Transverse colon (tissue), 4 donors: ENCODE results near the gene SHISAL1.

Experiments used
- CTCF ChIP-seq, 5 experiments: fragments of 200-600 bp in 3 of 5; fragments of 450-650 bp in 2 of 5; sonication (generic) in 3 of 5; IDR thresholded peaks; 1 replicate in 2 of 5; 2 replicates in 3 of 5; pipeline ENCODE4 v1.5.1; 2016 to 2017; ENCODE audit warnings: antibody characterized with exemption in 5 of 5, inconsistent platforms in 3 of 5, mild to moderate bottlenecking in 2 of 5, moderate library complexity in 1 of 5
- POLR2A ChIP-seq: fragments of 450-650 bp; IDR thresholded peaks from one replicate; pipeline ENCODE4 v1.6.1; 2016; ENCODE audit warnings: antibody characterized with exemption, mild to moderate bottlenecking, moderate library complexity
- POLR2AphosphoS5 ChIP-seq, 3 donors: sonication (generic); formaldehyde crosslinking; IDR thresholded peaks; one replicate each; pipeline ENCODE4 v1.6.1; 2016; ENCODE audit warnings: antibody characterized with exemption in 3 of 3

GRCh38 chr22:44225812-44226211 is 86.9 kb downstream of the SHISAL1 start:
- TF ChIP-seq CTCF (IDR thresholded peaks at IDR 0.05) (no peak), POLR2A (no peak), POLR2AphosphoS5 (IDR thresholded peaks at IDR 0.05) (no peak)
